ENCODE data around the gene LSP1. TPM values are rescaled to one million over a fixed set of nuclear protein-coding genes. Genes with fewer than 3 reads are reported as not detected.

The LSP1 gene
- total and polyA plus RNA-seq, 2 of the 8 experiments (the other 6 are each of a cell fraction or from before 2014, with no cell fraction given): 0.03 TPM; not detected in 1

- H3K27ac ChIP-seq (ENCODE audit: low read depth, low read length): no peak overlapping the region
- CTCF ChIA-PET (ENCODE audit: partially characterized antibody): interaction anchor here (0.7 to 2.9 kb wide), 4 partner anchors 10 to 224 kb away, joined by 3 to 11 read pairs (median 4); no protein-coding TSS in a partner anchor
- DNase-seq (ENCODE audit: low read depth in 1 of 2, low spot score in 2 of 2): no peak
- TF ChIP-seq BACH1 (IDR thresholded peaks at IDR 0.05; ENCODE audit: low read length): no peak
- no peak for TF ChIP-seq CTCF (IDR thresholded peaks at IDR 0.05; ENCODE audit: control extremely low read depth in 1 of 3, insufficient read depth in 1 of 3, low read depth in 1 of 3, low read length in 3 of 3)
- no peak for TF ChIP-seq CBX5 (IDR thresholded peaks at IDR 0.05; ENCODE audit: low read depth, low read length)
- no peak for TF ChIP-seq CBX8 (IDR thresholded peaks at IDR 0.05; ENCODE audit: borderline replicate concordance, low read depth, low read length)
- no peak for TF ChIP-seq YY1 (IDR thresholded peaks at IDR 0.05; ENCODE audit: low read depth, low read length)
- no peak for TF ChIP-seq EZH2 (IDR thresholded peaks at IDR 0.05; ENCODE audit: low read depth, low read length, severe bottlenecking)
- no peak for TF ChIP-seq JUN (IDR thresholded peaks at IDR 0.05; ENCODE audit: low read depth, low read length)
- no peak for TF ChIP-seq HDAC2 (IDR thresholded peaks at IDR 0.05; ENCODE audit: borderline replicate concordance in 1 of 2, low read depth in 2 of 2, low read length in 2 of 2)
- TF ChIP-seq RAD21 (IDR thresholded peaks at IDR 0.05 in 1 of 2, conservative IDR thresholded peaks at IDR 0.05 in 1 of 2; ENCODE audit: low read depth in 2 of 2, low read length in 2 of 2): no peak
- TF ChIP-seq TAF1 (IDR thresholded peaks at IDR 0.05; ENCODE audit: low read depth, low read length): no peak
These were observed 75.1 kb downstream of the LSP1 start for GRCh38 chr11:1927848-1928469.

More at GRCh38 chr11:1927848-1928469, 75.1 kb downstream of the LSP1 start:
- 90% methylated on average over 13 of the region's 20 CpGs; no CpG with 5 or more reads in 1 of the 2 experiments for WGBS, 2 experiments (ENCODE audit: extremely low coverage in 1 of 2, insufficient coverage in 1 of 2, insufficient read length in 1 of 2, insufficient replicate concordance in 2 of 2, low coverage in 1 of 2, low lambda C conversion rate in 2 of 2, missing lambda C conversion rate in 1 of 2)
- no peaks in the 10 kb centered on the region for H3K27me3 ChIP-seq (replicated peaks in 1 of 4; ENCODE audit: control insufficient read depth in 3 of 4, extremely low read depth in 1 of 4, insufficient read depth in 3 of 4, low read length in 3 of 4)
- no peak overlapping the region for H2BK5ac ChIP-seq (ENCODE audit: low read depth, low read length)
- H3K4me2 ChIP-seq (ENCODE audit: insufficient read depth in 1 of 2, low read depth in 2 of 2, low read length in 2 of 2): no peak overlapping the region
- no peak overlapping the region for H3K56ac ChIP-seq (replicated peaks; ENCODE audit: insufficient read length, low read depth, low read length)
- POLR2A ChIA-PET (ENCODE audit: partially characterized antibody): no interaction called here
- no peak overlapping the region for H3K4me3 ChIP-seq (ENCODE audit: extremely low read depth in 1 of 4, insufficient read depth in 2 of 4, low read depth in 3 of 4, low read length in 4 of 4)
- no peak overlapping the region for H4K91ac ChIP-seq (replicated peaks; ENCODE audit: insufficient read length, low read length)
- no peak overlapping the region for H3K18ac ChIP-seq (ENCODE audit: extremely low read depth, low read length)
- peaks cover 4% of the 10 kb centered on the region; the same call in 1 of the 2 replicates for H3K23me2 ChIP-seq (ENCODE audit: low read depth, low read length)
- H3K4me1 ChIP-seq (replicated peaks in 1 of 4; ENCODE audit: control insufficient read depth in 3 of 4, insufficient read depth in 4 of 4, low read length in 3 of 4): peaks cover 0 to 3% (median 0%) of the 10 kb centered on the region in 4 experiments; a peak in 3 of 7 replicates
- no peak overlapping the region; a peak in 1 of 7 replicates for H3K9ac ChIP-seq (replicated peaks in 1 of 4; ENCODE audit: extremely low read depth in 1 of 4, low read depth in 3 of 4, low read length in 3 of 4)
- H2AK5ac ChIP-seq (ENCODE audit: low read depth, low read length): no peak overlapping the region
- no peak overlapping the region for H3K4ac ChIP-seq (replicated peaks; ENCODE audit: insufficient read length, low read depth, low read length)
- FAIRE-seq: no peak
- no peak overlapping the region for H3K14ac ChIP-seq (ENCODE audit: insufficient read length)
- H3K23ac ChIP-seq (ENCODE audit: insufficient read length): no peak overlapping the region
- H3K79me1 ChIP-seq (ENCODE audit: low read depth, low read length): no peaks in the 10 kb centered on the region
- H2BK20ac ChIP-seq (ENCODE audit: low read length): no peak overlapping the region
- H2BK120ac ChIP-seq (replicated peaks; ENCODE audit: low read depth, low read length): no peak overlapping the region
- no peaks in the 10 kb centered on the region for H4K20me1 ChIP-seq (replicated peaks in 1 of 2; ENCODE audit: control insufficient read depth in 1 of 2, insufficient read depth in 2 of 2, low read length in 2 of 2)
- H2BK12ac ChIP-seq (ENCODE audit: low read depth, low read length): no peak overlapping the region
- no peaks in the 10 kb centered on the region for H3K36me3 ChIP-seq (ENCODE audit: control insufficient read depth in 2 of 4, insufficient read depth in 4 of 4, low read length in 3 of 4)
- H4K5ac ChIP-seq (ENCODE audit: insufficient read length, low read depth, low read length): no peak overlapping the region
- H4K8ac ChIP-seq (ENCODE audit: extremely low read depth, insufficient read depth, low read length): peak overlapping the region; percentile 66; the same call in 1 of the 2 replicates
- H2AFZ ChIP-seq (ENCODE audit: low read length): no peak overlapping the region
- no peaks in the 10 kb centered on the region for H3K79me2 ChIP-seq (ENCODE audit: control insufficient read depth in 1 of 2, insufficient read depth in 2 of 2, low read length in 2 of 2)
- no peaks in the 10 kb centered on the region for H3K9me3 ChIP-seq (ENCODE audit: insufficient read depth in 2 of 2, low read depth in 1 of 2, low read length in 1 of 2)
- H2BK15ac ChIP-seq (ENCODE audit: low read length): no peak overlapping the region

All from H1 (cell line).